Keratinocyte (primary cell): ENCODE results near the gene CDK10. TPM values are rescaled to one million over a fixed set of nuclear protein-coding genes. Genes with fewer than 3 reads are reported as not detected.

Experiments used
- DNase-seq: peaks from one replicate; pipeline ENCODE4 v3.0.0-alpha.2; 2011; ENCODE audit warnings: low read depth, missing footprints, low spot score
- FAIRE-seq: peaks from 2 replicates; lab custom pipeline; 2011; peaks lifted over from hg19 to GRCh38; lab: Jason Lieb, UNC
- H2AFZ ChIP-seq: 2 replicates; pipeline ENCODE4 v1.6.0; 2012; ENCODE audit warnings: low read length, control low read depth, inconsistent platforms; ENCODE audit not compliant: control insufficient read depth
- H3K27ac ChIP-seq: 2 replicates; pipeline ENCODE4 v1.5.1; 2011; ENCODE audit warnings: low read length; ENCODE audit not compliant: control insufficient read depth, insufficient read depth
- H3K27me3 ChIP-seq: 3 replicates; pipeline ENCODE4 v1.6.0; 2011; ENCODE audit warnings: low read length; ENCODE audit not compliant: control insufficient read depth, insufficient read depth; ENCODE audit errors: extremely low read depth
- H3K36me3 ChIP-seq, 2 experiments: 2 replicates in 1 of 2; 3 replicates in 1 of 2; pipeline ENCODE4 v1.5.1; 2011; ENCODE audit warnings: low read length in 2 of 2, mild to moderate bottlenecking in 1 of 2; ENCODE audit not compliant: control insufficient read depth in 2 of 2, insufficient read depth in 2 of 2; ENCODE audit errors: extremely low read depth in 1 of 2
- H3K4me1 ChIP-seq: 3 replicates; pipeline ENCODE4 v1.5.1; 2011; ENCODE audit warnings: low read length; ENCODE audit not compliant: control insufficient read depth, insufficient read depth; ENCODE audit errors: extremely low read depth
- H3K4me2 ChIP-seq: 3 replicates; pipeline ENCODE4 v1.6.0; 2011; ENCODE audit warnings: low read depth, low read length; ENCODE audit not compliant: control insufficient read depth, insufficient read depth; ENCODE audit errors: extremely low read depth
- H3K4me3 ChIP-seq, 3 experiments: fragments of 200-600 bp in 1 of 3; sonication (generic) in 1 of 3; 2 replicates in 2 of 3; 3 replicates in 1 of 3; pipeline ENCODE4 v1.5.1; 2011 to 2016; ENCODE audit warnings: low read length in 3 of 3, mild to moderate bottlenecking in 3 of 3, control low read depth in 2 of 3, inconsistent platforms in 1 of 3, low read depth in 1 of 3, mixed read lengths in 1 of 3, mixed run types in 1 of 3, moderate library complexity in 1 of 3; ENCODE audit not compliant: control insufficient read depth in 2 of 3, insufficient read depth in 2 of 3; ENCODE audit errors: extremely low read depth in 1 of 3
- H3K79me2 ChIP-seq: 2 replicates; pipeline ENCODE4 v1.6.0; 2012; ENCODE audit warnings: low read length; ENCODE audit not compliant: control insufficient read depth, insufficient read depth
- H3K9ac ChIP-seq: 3 replicates; pipeline ENCODE4 v1.6.0; 2011; ENCODE audit warnings: low read length; ENCODE audit not compliant: control insufficient read depth, insufficient read depth; ENCODE audit errors: extremely low read depth
- H3K9me1 ChIP-seq: 3 replicates; pipeline ENCODE4 v1.6.0; 2011; ENCODE audit warnings: low read length; ENCODE audit not compliant: control insufficient read depth, insufficient read depth; ENCODE audit errors: extremely low read depth
- H3K9me3 ChIP-seq: 2 replicates; pipeline ENCODE4 v1.5.1; 2012; ENCODE audit warnings: low read depth, low read length; ENCODE audit not compliant: control insufficient read depth
- H4K20me1 ChIP-seq: 3 replicates; pipeline ENCODE4 v1.6.0; 2011; ENCODE audit warnings: low read length; ENCODE audit not compliant: control insufficient read depth, insufficient read depth; ENCODE audit errors: extremely low read depth
- CTCF ChIP-seq, 3 experiments: IDR thresholded peaks in 1 of 3; conservative IDR thresholded peaks in 1 of 3; optimal IDR thresholded peaks in 1 of 3; 2 replicates in 2 of 3; 3 replicates in 1 of 3; pipeline versions ENCODE3 to v1.5.1; 2011; ENCODE audit warnings: low read length in 3 of 3, mild to moderate bottlenecking in 3 of 3, moderate library complexity in 2 of 3, control low read depth in 1 of 3, inconsistent platforms in 1 of 3; ENCODE audit not compliant: insufficient read depth in 2 of 3; ENCODE audit errors: extremely low read depth in 1 of 3
- EZH2 ChIP-seq: IDR thresholded peaks from one replicate; pipeline ENCODE4 v1.6.1; 2012; ENCODE audit warnings: inconsistent platforms, mild to moderate bottlenecking, low read length, moderate library complexity
- dilution Hi-C: fragments of 300-500 bp; cut with MboI; formaldehyde crosslinking; loops from one replicate; pipeline ENCODE4 v1.7.0; 2020; ENCODE audit warnings: low sequenced_read_pairs; ENCODE audit not compliant: extremely low pct_ligation_motif_present
- polyA minus RNA-seq, 3 experiments: library from RNA; depleted of rRNA, polyadenylated mRNA; stranded (reverse); fragments of >200 nt; gene quantifications; 1 replicate in 1 of 3; 2 replicates in 1 of 3; 3 replicates in 1 of 3; pipeline ENCODE4 v1.2.3, GENCODE V29; 2011
- polyA plus RNA-seq, 5 experiments: library from polyadenylated mRNA; depleted of rRNA in 3 of 5; stranded (reverse) in 3 of 5; stranded (forward) in 1 of 5; unstranded in 1 of 5; fragments of >200 nt; gene quantifications; 1 replicate in 1 of 5; 2 replicates in 3 of 5; 3 replicates in 1 of 5; pipeline versions ENCODE4 v1.2.1 to v1.2.3, GENCODE V29; 2011 to 2012; ENCODE audit warnings: missing spikeins in 2 of 5, low read depth in 1 of 5, low replicate concordance in 1 of 5

CDK10 gene, protein sequence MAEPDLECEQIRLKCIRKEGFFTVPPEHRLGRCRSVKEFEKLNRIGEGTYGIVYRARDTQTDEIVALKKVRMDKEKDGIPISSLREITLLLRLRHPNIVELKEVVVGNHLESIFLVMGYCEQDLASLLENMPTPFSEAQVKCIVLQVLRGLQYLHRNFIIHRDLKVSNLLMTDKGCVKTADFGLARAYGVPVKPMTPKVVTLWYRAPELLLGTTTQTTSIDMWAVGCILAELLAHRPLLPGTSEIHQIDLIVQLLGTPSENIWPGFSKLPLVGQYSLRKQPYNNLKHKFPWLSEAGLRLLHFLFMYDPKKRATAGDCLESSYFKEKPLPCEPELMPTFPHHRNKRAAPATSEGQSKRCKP
- polyA plus RNA-seq (30.6 to 40.1 TPM (median 37.0 TPM) in 3 replicates), polyA minus RNA-seq (18.9 to 33.6 TPM (median 33.2 TPM) in 3 replicates)
- 43.3 TPM for polyA plus RNA-seq (2011; ENCODE audit: low read depth)
- polyA plus RNA-seq (2011; cell fraction: cytosol; rRNA removed), result 9.6 and 19.5 TPM in 2 replicates
- polyA plus RNA-seq (2011; cell fraction: nucleus; rRNA removed), result 110 and 132 TPM in 2 replicates
- polyA plus RNA-seq (2012; ENCODE audit: low replicate concordance), result 36.5 and 84.1 TPM in 2 replicates
- 76.5 TPM for polyA minus RNA-seq (2011; cell fraction: cytosol; rRNA and poly(A)+ RNA removed)
- polyA minus RNA-seq (2011; cell fraction: nucleus; rRNA and poly(A)+ RNA removed), result 25.7 and 28.0 TPM in 2 replicates

GRCh38 chr16:89686520-89687091 lies at the start of gene CDK10:
CDK10 (plus strand) TSS chr16:89686689; CDS start chr16:89686711, 22 bp downstream.
- Histone ChIP-seq H3K79me2 (peaks cover 24% of the 10 kb centered on the region), H3K27me3 (no peaks in the 10 kb centered on the region), H3K4me2 (peak within 1 kb of the TSS; percentile 94), H2AFZ (peak within 1 kb of the TSS; percentile 95), H3K9ac (peak within 1 kb of the TSS; percentile 85), H4K20me1 (no peaks in the 10 kb centered on the region), H3K9me1 (no peaks in the 10 kb centered on the region), H3K4me3 (peak within 1 kb of the TSS; percentile 60 to 96 (median 93)), H3K36me3 (peaks cover 16 to 21% of the 10 kb centered on the region in 2 experiments), H3K4me1 (peaks cover 8% of the 10 kb centered on the region), H3K27ac (peak within 1 kb of the TSS; percentile 56), H3K9me3 (no peaks in the 10 kb centered on the region)
- dilution Hi-C loops, result no loop called here
- FAIRE-seq (no peak), DNase-seq (peak; percentile 41)
- no peak for TF ChIP-seq EZH2
- TF ChIP-seq CTCF (optimal IDR thresholded peaks at IDR 0.05 in 1 of 3, IDR thresholded peaks at IDR 0.05 in 1 of 3, conservative IDR thresholded peaks at IDR 0.05 in 1 of 3; ENCODE audit: extremely low read depth in 1 of 3, insufficient read depth in 2 of 3, low read length in 3 of 3), result no peak

- Histone ChIP-seq H3K9ac (no peak overlapping the region), H3K79me2 (no peaks in the 10 kb centered on the region), H3K27me3 (peaks cover 10% of the 10 kb centered on the region), H3K4me3 (no peak overlapping the region), H4K20me1 (no peaks in the 10 kb centered on the region), H3K4me2 (no peak overlapping the region), H3K27ac (no peak overlapping the region), H3K9me3 (no peaks in the 10 kb centered on the region), H3K4me1 (peaks cover 15% of the 10 kb centered on the region), H2AFZ (no peak overlapping the region), H3K9me1 (no peaks in the 10 kb centered on the region), H3K36me3 (no peaks in the 10 kb centered on the region)
- DNase-seq, result no peak
- no peak for FAIRE-seq
- TF ChIP-seq EZH2 (no peak), CTCF (optimal IDR thresholded peaks at IDR 0.05 in 1 of 3, IDR thresholded peaks at IDR 0.05 in 1 of 3, conservative IDR thresholded peaks at IDR 0.05 in 1 of 3; ENCODE audit: extremely low read depth in 1 of 3, insufficient read depth in 2 of 3, low read length in 3 of 3) (no peak)
- dilution Hi-C loops, result no loop called here
Measured at GRCh38 chr16:89637379-89637778, 49.1 kb upstream of the CDK10 start.
